CMK (cell line): ENCODE measurements around the gene RRH.
"Not testable (repeated sequence)": the region's sequence is repeated elsewhere in the genome, so short reads cannot be mapped to it uniquely, and the experiment has no call there.

Experiments used
- DNase-seq: peaks from one replicate; pipeline ENCODE4 v3.0.0-alpha.2; 2010; ENCODE audit warnings: low read depth

Gene RRH, protein sequence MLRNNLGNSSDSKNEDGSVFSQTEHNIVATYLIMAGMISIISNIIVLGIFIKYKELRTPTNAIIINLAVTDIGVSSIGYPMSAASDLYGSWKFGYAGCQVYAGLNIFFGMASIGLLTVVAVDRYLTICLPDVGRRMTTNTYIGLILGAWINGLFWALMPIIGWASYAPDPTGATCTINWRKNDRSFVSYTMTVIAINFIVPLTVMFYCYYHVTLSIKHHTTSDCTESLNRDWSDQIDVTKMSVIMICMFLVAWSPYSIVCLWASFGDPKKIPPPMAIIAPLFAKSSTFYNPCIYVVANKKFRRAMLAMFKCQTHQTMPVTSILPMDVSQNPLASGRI

GRCh38 chr4:109827672-109828071 is at the start of gene RRH:
TSS of gene RRH (plus strand) at chr4:109827972. CDS start at chr4:109828028, 56 bp downstream.
- DNase-seq: no peak

- not testable (repeated sequence) for DNase-seq
These were observed 45.7 kb upstream of the RRH start for GRCh38 chr4:109782092-109782491.

GRCh38 chr4:109786846-109787245 is 40.9 kb upstream of the RRH start:
- no peak for DNase-seq

DNA sequence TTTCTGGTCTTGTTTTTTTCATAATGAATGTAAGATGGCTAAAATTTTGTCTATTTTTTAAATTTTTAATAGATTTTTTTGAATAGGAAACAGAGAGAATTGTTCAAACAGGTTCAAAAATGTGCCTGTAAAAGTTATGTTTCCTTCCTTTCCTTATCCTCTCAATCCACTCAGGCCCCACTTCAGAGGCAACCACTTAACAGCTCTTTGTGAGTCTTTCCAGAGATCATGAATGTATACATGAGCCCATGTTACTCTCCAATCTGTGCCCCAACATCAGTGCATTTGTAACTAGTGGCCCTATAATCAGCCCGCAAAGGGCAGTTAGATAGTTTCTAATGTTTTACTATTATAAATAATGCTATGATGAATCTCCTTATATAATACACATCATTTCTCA is 40.0 kb upstream of the RRH start:
- no peak for DNase-seq

DNA sequence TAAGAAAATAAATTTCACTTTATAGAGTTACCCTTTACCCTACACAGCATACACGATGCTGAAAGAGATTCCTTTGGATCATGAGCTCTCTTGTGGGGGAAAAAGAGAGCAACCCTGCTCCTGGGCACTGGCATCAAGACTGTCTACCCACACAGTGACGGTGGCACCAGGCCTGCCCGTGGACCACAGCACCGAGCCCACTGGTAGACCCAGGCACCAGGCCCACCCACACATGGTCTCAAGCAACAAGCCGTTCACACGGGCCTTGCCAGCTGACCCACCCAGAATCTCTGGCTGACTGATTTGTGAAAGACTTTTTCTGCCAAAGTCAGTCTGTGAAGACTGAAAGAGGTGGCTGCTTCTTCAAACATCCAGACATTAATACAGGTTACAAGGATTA is 32.7 kb upstream of the RRH start:
- DNase-seq: no peak

DNA sequence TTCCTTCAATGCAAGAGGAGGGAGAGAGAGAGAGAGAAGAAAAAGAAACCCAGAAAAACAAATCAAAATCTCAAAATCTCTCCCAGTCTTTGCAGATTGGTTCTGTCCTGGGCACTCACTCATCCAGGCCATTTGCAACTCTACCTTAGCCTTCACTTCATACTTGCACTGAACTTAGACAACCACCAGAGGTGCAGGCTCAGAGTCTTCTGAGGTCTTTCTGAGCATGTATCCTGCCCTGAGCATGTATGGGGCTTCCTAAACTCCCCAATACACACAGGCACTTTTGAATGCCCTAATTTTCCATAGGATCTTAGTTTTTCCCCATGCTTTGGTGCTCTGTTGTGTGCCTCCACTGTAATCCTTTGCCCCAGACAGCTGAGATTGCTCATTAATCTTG is 28.9 kb upstream of the RRH start:
- no peak for DNase-seq

GRCh38 chr4:109801099-109801789 is 26.5 kb upstream of the RRH start:
- no peak for DNase-seq

- no peak for DNase-seq
These were observed 25.9 kb upstream of the RRH start, which contains the start of gene CFI for GRCh38 chr4:109801895-109802319. TSS of gene CFI (minus strand) at chr4:109801999. CDS start at chr4:109801971, 28 bp downstream.

GRCh38 chr4:109803924-109804571 is 23.7 kb upstream of the RRH start:
- DNase-seq: no peak

GRCh38 chr4:109809655-109810054 is 18.1 kb upstream of the RRH start:
- DNase-seq: no peak

DNA sequence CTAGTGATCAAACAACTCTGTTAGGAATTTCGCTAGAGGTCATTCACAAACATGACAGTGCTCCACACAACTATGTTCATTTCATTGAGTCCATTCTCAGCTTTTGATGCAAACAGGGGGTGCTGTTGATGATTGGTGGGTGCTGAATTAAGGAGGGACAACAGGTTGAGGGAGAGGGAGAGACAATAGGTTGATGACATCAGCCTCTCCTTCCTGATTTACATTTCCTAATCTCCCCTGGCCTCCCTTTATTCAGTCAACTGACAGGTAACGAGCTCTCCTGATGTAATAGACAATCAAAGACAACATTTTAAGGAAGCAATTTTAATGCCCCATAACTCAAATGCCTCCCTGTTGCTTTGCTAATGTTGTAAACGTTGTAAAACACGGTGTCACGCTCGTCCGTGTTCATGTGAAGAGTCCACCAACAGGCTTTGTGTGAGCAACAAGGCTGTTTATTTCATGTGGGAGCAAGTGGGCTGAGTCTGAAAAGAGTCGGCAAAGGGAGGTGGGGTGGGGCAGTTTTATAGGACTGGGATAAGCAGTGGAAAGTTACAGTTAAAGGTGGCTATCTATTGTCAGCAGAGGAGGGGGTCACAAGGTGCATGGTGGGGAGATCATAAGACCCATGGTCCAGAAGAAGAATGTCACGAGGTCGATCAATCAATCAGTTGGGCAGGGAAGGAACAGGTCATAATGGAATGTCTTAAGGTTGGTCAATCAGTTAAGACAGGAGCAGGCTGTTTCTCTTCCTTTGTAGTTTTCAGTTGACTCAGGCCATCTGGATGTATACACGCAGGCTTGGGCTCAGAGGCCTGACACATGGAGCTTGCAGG is 17.0 kb upstream of the RRH start:
- no peak for DNase-seq

- DNase-seq: no peak
These were observed 16.1 kb upstream of the RRH start for GRCh38 chr4:109811707-109812106.

- peak; percentile 75 for DNase-seq
These were observed 12.4 kb upstream of the RRH start, which contains the start of gene GAR1 for GRCh38 chr4:109815151-109816081. TSS of gene GAR1 (plus strand) at chr4:109815762. CDS start at chr4:109816165, 403 bp downstream.

DNA sequence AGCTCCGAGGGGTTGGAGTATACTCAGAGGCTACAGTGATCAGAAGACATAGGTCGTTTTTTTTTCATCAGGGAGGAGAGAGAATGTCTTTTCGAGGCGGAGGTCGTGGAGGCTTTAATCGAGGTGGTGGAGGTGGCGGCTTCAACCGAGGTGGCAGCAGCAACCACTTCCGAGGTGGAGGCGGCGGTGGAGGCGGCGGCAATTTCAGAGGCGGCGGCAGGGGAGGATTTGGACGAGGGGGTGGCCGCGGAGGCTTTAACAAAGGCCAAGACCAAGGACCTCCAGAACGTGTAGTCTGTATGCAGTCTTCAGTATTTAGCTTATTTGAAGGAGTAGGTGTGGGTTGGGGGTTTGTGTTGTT is 11.7 kb upstream of the RRH start:
- DNase-seq: no peak

DNA sequence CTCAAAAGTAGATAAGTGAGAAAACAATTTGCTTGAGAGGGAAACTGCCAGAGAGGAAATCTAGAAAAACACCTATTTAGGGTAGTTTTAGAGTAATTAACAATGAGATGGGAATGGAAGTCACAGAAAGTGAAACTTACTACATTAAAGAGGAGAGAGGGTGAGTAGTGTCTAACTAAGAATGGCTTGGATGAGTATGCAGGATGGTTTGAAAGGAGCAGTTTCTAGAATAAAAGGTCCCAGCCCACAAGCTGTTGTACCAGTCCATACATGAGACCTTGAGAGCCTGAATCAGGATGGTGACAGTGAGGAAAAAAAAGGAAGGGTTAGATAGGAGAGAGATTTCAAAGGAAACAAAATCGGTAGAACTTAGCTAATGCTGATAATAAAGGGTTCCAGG is 10.9 kb upstream of the RRH start:
- DNase-seq: no peak

DNA sequence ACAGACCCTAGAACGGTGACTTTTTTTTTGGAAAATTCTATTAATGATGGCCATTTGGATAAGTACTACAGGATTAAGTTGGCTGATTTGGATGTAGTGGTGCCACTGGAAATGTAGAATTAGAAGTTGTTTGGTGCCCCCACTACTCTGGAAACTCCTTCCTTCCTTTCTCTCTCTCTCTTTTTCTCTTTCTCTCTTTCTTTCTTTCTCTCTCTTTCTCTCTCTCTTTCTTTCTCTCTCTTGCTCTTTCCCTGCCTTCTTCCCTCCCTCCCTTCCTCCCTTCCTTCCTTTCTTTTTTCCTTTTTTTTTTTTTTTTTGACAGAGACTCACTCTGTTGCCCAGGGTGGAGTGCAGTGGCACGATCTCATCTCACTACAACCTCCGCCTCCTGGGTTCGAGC is 9.5 kb upstream of the RRH start:
- no peak for DNase-seq

DNA sequence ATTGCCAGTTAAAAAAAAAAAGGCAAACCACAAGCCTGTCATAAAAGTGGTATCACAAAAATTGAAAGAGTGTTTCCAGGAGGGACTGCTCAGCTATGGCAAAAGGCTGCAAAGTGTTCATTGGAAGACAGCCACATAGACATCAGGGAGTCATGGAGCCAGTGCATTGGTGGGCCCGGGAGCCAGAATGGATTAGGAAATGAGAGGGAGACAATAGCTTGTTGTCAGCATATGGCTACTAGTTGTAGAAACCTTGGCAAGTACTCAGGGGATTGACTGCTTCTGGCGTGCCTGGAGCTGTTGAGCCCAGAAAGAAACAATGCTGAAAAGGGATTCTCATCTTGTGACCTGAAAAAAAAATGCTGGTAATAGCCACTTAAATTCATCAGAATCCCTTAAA is 7.2 kb upstream of the RRH start:
- DNase-seq: no peak

- no peak for DNase-seq
These were observed 6.6 kb upstream of the RRH start for GRCh38 chr4:109821185-109821584.

- no peak for DNase-seq
These were observed 1.1 kb upstream of the RRH start for GRCh38 chr4:109826719-109827118.

- no peak for DNase-seq
These were observed 6.0 kb downstream of the RRH start for GRCh38 chr4:109833756-109834155.

DNA sequence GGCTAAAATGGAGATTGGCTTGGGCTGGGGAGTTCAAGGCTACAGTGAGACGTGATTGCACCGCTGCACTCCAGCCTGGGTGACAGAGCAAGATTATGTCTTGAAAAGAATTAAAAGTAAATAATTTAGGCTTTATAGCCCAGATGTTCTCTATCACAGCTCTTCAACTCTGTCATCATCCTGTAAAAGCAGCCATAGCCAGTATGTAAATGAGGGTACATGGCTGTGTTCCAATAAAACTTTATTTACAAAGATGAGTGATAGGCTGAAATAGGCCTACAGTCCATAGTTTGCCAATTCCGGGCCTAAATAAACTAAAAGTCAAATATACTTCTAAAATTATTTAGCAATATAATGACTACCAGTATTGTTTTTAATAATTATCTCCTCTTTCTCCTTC is 9.2 kb downstream of the RRH start:
- DNase-seq: no peak
